H1 (cell line): ENCODE results near the gene DNAJA3. TPM values are rescaled to one million over a fixed set of nuclear protein-coding genes. Genes with fewer than 3 reads are reported as not detected.

Experiments used
- CTCF ChIA-PET: fragments of 300-600 bp; sonication (Branson Sonifier 250); formaldehyde crosslinking; loops from one replicate; lab custom pipeline; 2021; ENCODE audit not compliant: partially characterized antibody; lab: Charles Lee
- POLR2A ChIA-PET: fragments of 300-600 bp; sonication (Branson Sonifier 250); formaldehyde crosslinking; loops from one replicate; lab custom pipeline; 2021; ENCODE audit warnings: inconsistent platforms; ENCODE audit not compliant: partially characterized antibody; lab: Charles Lee
- DNase-seq, 2 experiments: peaks; one replicate each; pipeline versions ENCODE4 v3.0.0 to v3.0.0-alpha.2; 2010 to 2022; ENCODE audit warnings: low spot score in 2 of 2, low read depth in 1 of 2, mixed read lengths in 1 of 2
- FAIRE-seq: peaks from 2 replicates; lab custom pipeline; 2011; peaks lifted over from hg19 to GRCh38; lab: Jason Lieb, UNC
- H2AFZ ChIP-seq: 2 replicates; pipeline ENCODE4 v1.8.1; 2012; ENCODE audit warnings: low read length, inconsistent platforms
- H2AK5ac ChIP-seq: 2 replicates; pipeline ENCODE4 v1.6.1; 2013; ENCODE audit warnings: low read depth, low read length
- H2BK120ac ChIP-seq: replicated peaks from 2 replicates; pipeline ENCODE3; 2013; ENCODE audit warnings: low read depth, low read length, inconsistent platforms
- H2BK12ac ChIP-seq: 2 replicates; pipeline ENCODE4 v1.6.1; 2013; ENCODE audit warnings: low read depth, low read length
- H2BK15ac ChIP-seq: 2 replicates; pipeline ENCODE4 v1.6.1; 2013; ENCODE audit warnings: low read length
- H2BK20ac ChIP-seq: 2 replicates; pipeline ENCODE4 v1.6.1; 2013; ENCODE audit warnings: low read length
- H2BK5ac ChIP-seq: 2 replicates; pipeline ENCODE4 v1.6.1; 2013; ENCODE audit warnings: low read depth, low read length
- H3K14ac ChIP-seq: 2 replicates; pipeline ENCODE4 v1.6.1; 2013; ENCODE audit warnings: inconsistent platforms; ENCODE audit not compliant: insufficient read length
- H3K18ac ChIP-seq: 2 replicates; pipeline ENCODE4 v1.6.1; 2013; ENCODE audit warnings: low read length; ENCODE audit errors: extremely low read depth
- H3K23ac ChIP-seq: 2 replicates; pipeline ENCODE4 v1.6.1; 2013; ENCODE audit warnings: inconsistent platforms; ENCODE audit not compliant: insufficient read length
- H3K23me2 ChIP-seq: 2 replicates; pipeline ENCODE4 v1.6.1; 2013; ENCODE audit warnings: low read depth, low read length
- H3K27ac ChIP-seq: 2 replicates; pipeline ENCODE4 v1.6.1; 2011; ENCODE audit warnings: low read depth, low read length, inconsistent platforms
- H3K27me3 ChIP-seq, 4 experiments: replicated peaks in 1 of 4; 1 replicate in 1 of 4; 2 replicates in 3 of 4; pipeline versions ENCODE4 v1.6.1 to v1.8.1; 2011 to 2013; ENCODE audit warnings: low read length in 3 of 4, mild to moderate bottlenecking in 3 of 4, inconsistent platforms in 2 of 4, mixed read lengths in 2 of 4, moderate library complexity in 1 of 4; ENCODE audit not compliant: control insufficient read depth in 3 of 4, insufficient read depth in 3 of 4; ENCODE audit errors: extremely low read depth in 1 of 4
- H3K36me3 ChIP-seq, 4 experiments: 2 replicates each; pipeline versions ENCODE4 v1.6.1 to v1.8.1; 2011 to 2013; ENCODE audit warnings: mild to moderate bottlenecking in 4 of 4, low read length in 3 of 4, moderate library complexity in 2 of 4, control low read depth in 1 of 4, inconsistent platforms in 1 of 4; ENCODE audit not compliant: insufficient read depth in 4 of 4, control insufficient read depth in 2 of 4
- H3K4ac ChIP-seq: replicated peaks from 2 replicates; pipeline ENCODE3; 2013; ENCODE audit warnings: low read length, low read depth, mixed read lengths, inconsistent platforms; ENCODE audit not compliant: insufficient read length
- H3K4me1 ChIP-seq, 4 experiments: replicated peaks in 1 of 4; 1 replicate in 1 of 4; 2 replicates in 3 of 4; pipeline versions ENCODE4 v1.6.1 to v1.8.1; 2011 to 2013; ENCODE audit warnings: low read length in 3 of 4, inconsistent platforms in 2 of 4, mixed read lengths in 1 of 4; ENCODE audit not compliant: insufficient read depth in 4 of 4, control insufficient read depth in 3 of 4
- H3K4me2 ChIP-seq, 2 experiments: 2 replicates each; pipeline versions ENCODE4 v1.6.1 to v1.8.1; 2011 to 2013; ENCODE audit warnings: low read depth in 2 of 2, low read length in 2 of 2, control low read depth in 1 of 2, inconsistent platforms in 1 of 2, mild to moderate bottlenecking in 1 of 2; ENCODE audit not compliant: insufficient read depth in 1 of 2
- H3K4me3 ChIP-seq, 4 experiments: fragments of 200-600, 300-600 bp in 1 of 4; sonication (generic), shearing (Covaris generic), sonication (Bioruptor Twin) in 1 of 4; 2 replicates each; pipeline versions ENCODE4 v1.5.1 to v1.8.1; 2011 to 2016; ENCODE audit warnings: low read length in 4 of 4, low read depth in 3 of 4, control low read depth in 2 of 4, inconsistent platforms in 2 of 4, mild to moderate bottlenecking in 2 of 4, mixed read lengths in 1 of 4, moderate library complexity in 1 of 4; ENCODE audit not compliant: insufficient read depth in 2 of 4; ENCODE audit errors: extremely low read depth in 1 of 4
- H3K56ac ChIP-seq: replicated peaks from 2 replicates; pipeline ENCODE3; 2013; ENCODE audit warnings: low read depth, mild to moderate bottlenecking, mixed read lengths, low read length, inconsistent platforms; ENCODE audit not compliant: insufficient read length
- H3K79me1 ChIP-seq: 2 replicates; pipeline ENCODE4 v1.6.1; 2013; ENCODE audit warnings: low read depth, low read length, control low read depth
- H3K79me2 ChIP-seq, 2 experiments: 2 replicates each; pipeline versions ENCODE4 v1.6.1 to v1.8.1; 2012 to 2013; ENCODE audit warnings: low read length in 2 of 2, mild to moderate bottlenecking in 2 of 2, inconsistent platforms in 1 of 2; ENCODE audit not compliant: insufficient read depth in 2 of 2, control insufficient read depth in 1 of 2
- H3K9ac ChIP-seq, 4 experiments: replicated peaks in 1 of 4; 1 replicate in 1 of 4; 2 replicates in 3 of 4; pipeline versions ENCODE4 v1.6.1 to v1.8.1; 2011 to 2013; ENCODE audit warnings: low read depth in 3 of 4, low read length in 3 of 4, control low read depth in 2 of 4, mild to moderate bottlenecking in 2 of 4, moderate library complexity in 2 of 4, inconsistent platforms in 1 of 4; ENCODE audit errors: extremely low read depth in 1 of 4
- H3K9me3 ChIP-seq, 2 experiments: 2 replicates each; pipeline versions ENCODE4 v1.6.1 to v1.8.1; 2012 to 2013; ENCODE audit warnings: mild to moderate bottlenecking in 2 of 2, moderate library complexity in 2 of 2, control low read depth in 1 of 2, inconsistent platforms in 1 of 2, low read depth in 1 of 2, low read length in 1 of 2, mixed read lengths in 1 of 2; ENCODE audit not compliant: insufficient read depth in 2 of 2
- H4K20me1 ChIP-seq, 2 experiments: replicated peaks in 1 of 2; 2 replicates each; pipeline versions ENCODE3 to v1.8.1; 2011 to 2013; ENCODE audit warnings: inconsistent platforms in 2 of 2, low read length in 2 of 2, mild to moderate bottlenecking in 1 of 2; ENCODE audit not compliant: insufficient read depth in 2 of 2, control insufficient read depth in 1 of 2
- H4K5ac ChIP-seq: 2 replicates; pipeline ENCODE4 v1.6.1; 2013; ENCODE audit warnings: low read length, low read depth, mixed read lengths, inconsistent platforms; ENCODE audit not compliant: insufficient read length
- H4K8ac ChIP-seq: 2 replicates; pipeline ENCODE4 v1.8.0; 2013; ENCODE audit warnings: mild to moderate bottlenecking, moderate library complexity, low read length, inconsistent platforms; ENCODE audit not compliant: insufficient read depth; ENCODE audit errors: extremely low read depth
- H4K91ac ChIP-seq: replicated peaks from 2 replicates; pipeline ENCODE3; 2013; ENCODE audit warnings: low read length, mixed read lengths, inconsistent platforms; ENCODE audit not compliant: insufficient read length
- ASH2L ChIP-seq: fragments of 200-600, 300-600 bp; sonication (generic); IDR thresholded peaks from one replicate; pipeline ENCODE4 v1.7.1; 2017; ENCODE audit warnings: low read length
- CHD1 ChIP-seq: IDR thresholded peaks from 2 replicates; pipeline ENCODE4 v1.6.1; 2012; ENCODE audit warnings: low read depth, low read length, improper control_type of control experiment
- CREB1 ChIP-seq: IDR thresholded peaks from 2 replicates; pipeline ENCODE4 v1.6.1; 2012; ENCODE audit warnings: inconsistent platforms
- EGR1 ChIP-seq: IDR thresholded peaks from 2 replicates; pipeline ENCODE4 v1.6.1; 2011; ENCODE audit warnings: low read depth, low read length, borderline replicate concordance
- KDM1A ChIP-seq: fragments of 200-600, 300-600 bp; sonication (generic); IDR thresholded peaks from 2 replicates; pipeline ENCODE4 v1.7.1; 2016; ENCODE audit warnings: mild to moderate bottlenecking, low read length, borderline replicate concordance
- TBP ChIP-seq: IDR thresholded peaks from 2 replicates; pipeline ENCODE4 v1.6.1; 2011; ENCODE audit warnings: low read depth, low read length, improper control_type of control experiment
- WGBS, 2 experiments: shearing (Covaris generic) in 1 of 2; methylation state at CpG; one replicate each; pipeline versions ENCODE4 v1.1.6 to v1.1.7; 2013 to 2015; ENCODE audit warnings: low lambda C conversion rate in 2 of 2, mixed read lengths in 2 of 2, inconsistent platforms in 1 of 2, low coverage in 1 of 2, missing lambda C conversion rate in 1 of 2; ENCODE audit not compliant: insufficient replicate concordance in 2 of 2, insufficient coverage in 1 of 2, insufficient read length in 1 of 2; ENCODE audit errors: extremely low coverage in 1 of 2, missing lambda C conversion rate in 1 of 2; 5-methylcytosine and 5-hydroxymethylcytosine counted together
- polyA plus RNA-seq, 7 experiments: library from polyadenylated mRNA; depleted of rRNA in 3 of 7; stranded (reverse) in 5 of 7; unstranded in 2 of 7; fragments of >200 nt in 5 of 7; fragments of 200-250 nt in 2 of 7; gene quantifications; 1 replicate in 5 of 7; 2 replicates in 1 of 7; 4 replicates in 1 of 7; pipeline versions ENCODE4 v1.2.1 to v1.2.3, GENCODE V29; 2011 to 2013; ENCODE audit warnings: missing spikeins in 2 of 7, mixed read lengths in 2 of 7
- total RNA-seq: library from RNA; stranded (reverse); fragmentation: NEBNext Ultra II Directional; extraction: Animal tissue kit (Norgen Biotek cat#: 25700); gene quantifications from 2 replicates; pipeline ENCODE4 v1.2.1, GENCODE V29; 2021

Gene DNAJA3
- total and polyA plus RNA-seq, 2 of the 8 experiments (the other 6 are each of a cell fraction or from before 2014, with no cell fraction given) = 37.3 to 59.1 TPM

DNA sequence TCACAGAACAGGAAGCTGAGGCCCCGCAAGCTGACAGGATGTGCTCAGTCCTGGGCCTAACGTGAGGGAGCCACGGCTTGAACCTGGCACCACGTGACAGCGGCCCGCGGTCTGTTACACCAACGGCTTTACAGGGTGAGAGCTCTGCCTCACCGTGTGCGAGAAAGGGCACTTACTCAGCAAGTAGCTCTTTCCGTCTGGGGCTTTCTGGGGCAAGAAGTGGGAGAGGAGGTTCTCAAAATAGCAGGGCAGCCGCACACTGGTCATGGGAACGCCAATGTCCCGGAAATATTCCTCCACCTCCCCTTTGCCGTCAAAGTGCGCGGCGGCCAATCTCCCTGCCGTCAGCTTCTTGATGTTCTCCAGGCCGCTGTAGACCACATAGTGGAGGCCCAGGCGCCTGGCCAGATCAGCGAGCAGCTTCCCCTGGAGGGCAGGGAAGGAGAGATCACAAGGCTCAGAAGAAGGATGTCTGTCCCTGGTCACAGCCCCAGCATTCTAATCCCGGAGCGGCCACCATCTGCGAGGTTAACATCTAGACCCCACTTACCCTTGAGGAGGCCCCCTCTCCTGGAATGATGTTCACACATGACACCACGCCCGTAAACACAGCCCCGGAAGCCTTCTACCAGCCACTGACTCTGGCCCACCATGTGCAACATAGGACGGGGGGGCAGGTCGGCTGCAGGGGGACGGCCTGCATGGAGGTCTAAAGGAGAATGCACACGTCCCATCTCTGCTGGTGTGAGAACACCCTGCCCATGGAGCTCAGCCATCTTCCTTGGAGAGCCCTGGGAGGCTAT, 40.5 kb downstream of the DNAJA3 start:
- H4K5ac ChIP-seq = no peak overlapping the region
- H3K79me2 ChIP-seq = no peaks in the 10 kb centered on the region
- no peak overlapping the region for H4K91ac ChIP-seq
- no peaks in the 10 kb centered on the region for H3K9me3 ChIP-seq
- H4K20me1 ChIP-seq = peaks cover 0 to 14% of the 10 kb centered on the region in 2 experiments
- H2BK120ac ChIP-seq = no peak overlapping the region
- no peak overlapping the region for H3K18ac ChIP-seq
- H3K79me1 ChIP-seq = no peaks in the 10 kb centered on the region; the same call in 1 of the 2 replicates
- no peak overlapping the region for H3K56ac ChIP-seq
- H3K4me2 ChIP-seq = no peak overlapping the region
- no peak overlapping the region for H2BK20ac ChIP-seq
- POLR2A ChIA-PET = interaction anchor here (0.9 to 14.4 kb wide), 4 partner anchors 8 to 208 kb away, joined by 3 to 257 read pairs (median 8); partner anchors contain the start of genes HMOX2 and NMRAL1
- H3K4me3 ChIP-seq = no peak overlapping the region
- no peak overlapping the region for H3K23ac ChIP-seq
- peaks cover 0 to 7% (median 3%) of the 10 kb centered on the region in 4 experiments; a peak in 4 of 7 replicates for H3K4me1 ChIP-seq
- H2AFZ ChIP-seq = no peak overlapping the region
- H3K23me2 ChIP-seq = no peaks in the 10 kb centered on the region
- CTCF ChIA-PET = interaction anchor here (1.0 to 1.4 kb wide), 2 partner anchors 39 to 52 kb away, joined by 3 to 5 read pairs; no protein-coding TSS in a partner anchor
- H2AK5ac ChIP-seq = no peak overlapping the region
- no peaks in the 10 kb centered on the region for H3K27me3 ChIP-seq
- H3K36me3 ChIP-seq = peaks cover 8 to 50% (median 33%) of the 10 kb centered on the region in 4 experiments
- H3K9ac ChIP-seq = no peak overlapping the region
- no peak overlapping the region for H4K8ac ChIP-seq
- no peak overlapping the region for H2BK15ac ChIP-seq
- DNase-seq (no peak), FAIRE-seq (no peak)
- H3K4ac ChIP-seq = no peak overlapping the region
- H3K27ac ChIP-seq = no peak overlapping the region
- no peak overlapping the region for H3K14ac ChIP-seq
- WGBS, 2 experiments = 93% methylated on average over 32 of the region's 32 CpGs; no CpG with 5 or more reads in 1 of the 2 experiments
- no peak overlapping the region for H2BK5ac ChIP-seq
- TF ChIP-seq CHD1 (no peak), CREB1 (no peak), TBP (no peak), ASH2L (no peak), EGR1 (no peak), KDM1A (no peak)
- no peak overlapping the region for H2BK12ac ChIP-seq
